IMR-90 (cell line): Measurements from ENCODE around the gene TRIO. TPM values are rescaled to one million over a fixed set of nuclear protein-coding genes. Genes with fewer than 3 reads are reported as not detected.

Source experiments
- ATAC-seq: fragments of 200-7000 bp; cut with Tn5 transposase; 2 replicates; pipeline ENCODE4 v1.9.1; 2020; ENCODE audit warnings: low read depth, mild to moderate bottlenecking, moderate library complexity
- BruUV-seq: library from RNA; stranded (reverse); fragments of 400-500 nt; replicated peaks from 2 replicates; lab custom pipeline; 2021; lab: Mats Ljungman, UMichigan
- CTCF ChIA-PET: fragments of 300-600 bp; formaldehyde crosslinking; extraction: SDS; loops from one replicate; lab custom pipeline; 2021; ENCODE audit warnings: antibody characterized with exemption; lab: Yijun Ruan, JAX
- POLR2A ChIA-PET: fragments of 300-600 bp; sonication (Branson Sonifier 250); formaldehyde crosslinking; loops from one replicate; lab custom pipeline; 2022; ENCODE audit warnings: antibody characterized with exemption; ENCODE audit not compliant: unreplicated experiment; lab: Charles Lee
- DNase-seq: peaks from one replicate; pipeline ENCODE4 v3.0.0; 2013
- H2AFZ ChIP-seq: replicated peaks from 2 replicates; pipeline ENCODE3; 2013; ENCODE audit warnings: low read length, mild to moderate bottlenecking; ENCODE audit not compliant: poor library complexity
- H2AK5ac ChIP-seq: 2 replicates; pipeline ENCODE4 v1.6.1; 2013; ENCODE audit warnings: low read depth, low read length, inconsistent platforms
- H2AK9ac ChIP-seq: replicated peaks from 2 replicates; pipeline ENCODE3; 2013; ENCODE audit warnings: mild to moderate bottlenecking, low read depth, low read length, moderate library complexity; ENCODE audit not compliant: poor library complexity
- H2BK120ac ChIP-seq: 2 replicates; pipeline ENCODE4 v1.6.1; 2013; ENCODE audit warnings: low read depth, low read length, inconsistent platforms
- H2BK15ac ChIP-seq: 3 replicates; pipeline ENCODE4 v1.6.1; 2013; ENCODE audit warnings: low read depth, low read length, inconsistent platforms
- H2BK20ac ChIP-seq: 2 replicates; pipeline ENCODE4 v1.6.1; 2013; ENCODE audit warnings: low read depth, mild to moderate bottlenecking, inconsistent platforms, low read length, moderate library complexity
- H2BK5ac ChIP-seq: 2 replicates; pipeline ENCODE4 v1.6.1; 2013; ENCODE audit warnings: mild to moderate bottlenecking, low read depth, low read length, inconsistent platforms; ENCODE audit not compliant: poor library complexity, severe bottlenecking
- H3K14ac ChIP-seq: replicated peaks from 2 replicates; pipeline ENCODE4 v1.6.1; 2013; ENCODE audit warnings: low read depth, low read length, inconsistent platforms
- H3K18ac ChIP-seq: 2 replicates; pipeline ENCODE4 v1.6.1; 2013; ENCODE audit warnings: low read depth, low read length, control low read depth
- H3K23ac ChIP-seq: 2 replicates; pipeline ENCODE4 v1.6.1; 2013; ENCODE audit warnings: low read depth, low read length, inconsistent platforms
- H3K27ac ChIP-seq: 2 replicates; pipeline ENCODE4 v1.5.1; 2013; ENCODE audit warnings: mild to moderate bottlenecking, control low read depth, low read length; ENCODE audit not compliant: insufficient read depth
- H3K27me3 ChIP-seq: 2 replicates; pipeline ENCODE4 v1.6.1; 2013; ENCODE audit warnings: low read length; ENCODE audit not compliant: control insufficient read depth, insufficient read depth
- H3K36me3 ChIP-seq: 2 replicates; pipeline ENCODE4 v1.6.1; 2013; ENCODE audit warnings: low read length, mixed read lengths; ENCODE audit not compliant: control insufficient read depth, insufficient read depth
- H3K4ac ChIP-seq: 2 replicates; pipeline ENCODE4 v1.6.1; 2013; ENCODE audit warnings: low read depth, low read length, inconsistent platforms
- H3K4me1 ChIP-seq: 2 replicates; pipeline ENCODE4 v1.6.1; 2013; ENCODE audit warnings: low read length, mixed read lengths; ENCODE audit not compliant: control insufficient read depth, insufficient read depth
- H3K4me2 ChIP-seq: 2 replicates; pipeline ENCODE4 v1.6.1; 2013; ENCODE audit warnings: low read depth, mild to moderate bottlenecking, control low read depth, low read length, moderate library complexity
- H3K4me3 ChIP-seq: 2 replicates; pipeline ENCODE4 v1.5.1; 2013; ENCODE audit warnings: low read depth, mild to moderate bottlenecking, control low read depth, low read length, moderate library complexity; ENCODE audit not compliant: insufficient read depth
- H3K56ac ChIP-seq: 2 replicates; pipeline ENCODE4 v1.6.1; 2013; ENCODE audit warnings: low read length, inconsistent platforms; ENCODE audit not compliant: insufficient read depth; ENCODE audit errors: extremely low read depth
- H3K79me1 ChIP-seq, 2 experiments: 2 replicates each; pipeline ENCODE4 v1.6.1; 2013; ENCODE audit warnings: low read length in 2 of 2, inconsistent platforms in 1 of 2, low read depth in 1 of 2
- H3K9ac ChIP-seq: 2 replicates; pipeline ENCODE4 v1.6.1; 2013; ENCODE audit warnings: low read depth, low read length, control low read depth
- H3K9me1 ChIP-seq: 2 replicates; pipeline ENCODE4 v1.6.1; 2013; ENCODE audit warnings: low read length, inconsistent platforms; ENCODE audit not compliant: insufficient read depth
- H3K9me3 ChIP-seq: 2 replicates; pipeline ENCODE4 v1.6.1; 2013; ENCODE audit warnings: low read length; ENCODE audit not compliant: control insufficient read depth, insufficient read depth
- H4K20me1 ChIP-seq: 2 replicates; pipeline ENCODE4 v1.6.1; 2013; ENCODE audit warnings: low read length, inconsistent platforms; ENCODE audit not compliant: insufficient read depth
- H4K5ac ChIP-seq: 2 replicates; pipeline ENCODE4 v1.6.1; 2013; ENCODE audit warnings: mild to moderate bottlenecking, low read depth, low read length, control low read depth
- H4K8ac ChIP-seq, 2 experiments: 2 replicates each; pipeline ENCODE4 v1.6.1; 2013; ENCODE audit warnings: low read depth in 2 of 2, low read length in 2 of 2, control low read depth in 1 of 2, inconsistent platforms in 1 of 2
- H4K91ac ChIP-seq: 2 replicates; pipeline ENCODE4 v1.6.1; 2013; ENCODE audit warnings: low read depth, low read length, inconsistent platforms; ENCODE audit not compliant: insufficient read depth
- BHLHE40 ChIP-seq: fragments of 150-350 bp; IDR thresholded peaks from 2 replicates; pipeline ENCODE4 v1.6.1; 2016; ENCODE audit warnings: mild to moderate bottlenecking, low read depth, low read length
- CHD1 ChIP-seq: IDR thresholded peaks from 2 replicates; pipeline ENCODE4 v1.6.1; 2012; ENCODE audit warnings: low read depth, low read length, improper control_type of control experiment
- FOS ChIP-seq: fragments of 150-350 bp; IDR thresholded peaks from 2 replicates; pipeline ENCODE4 v1.6.1; 2016; ENCODE audit warnings: low read depth, low read length
- MAFK ChIP-seq: IDR thresholded peaks from 2 replicates; pipeline ENCODE4 v1.6.1; 2012; ENCODE audit warnings: low read depth, low read length, improper control_type of control experiment
- MAZ ChIP-seq: IDR thresholded peaks from 2 replicates; pipeline ENCODE4 v1.6.1; 2012; ENCODE audit warnings: low read depth, mild to moderate bottlenecking, low read length, improper control_type of control experiment, moderate library complexity, borderline replicate concordance
- MXI1 ChIP-seq: IDR thresholded peaks from 2 replicates; pipeline ENCODE4 v1.6.1; 2012; ENCODE audit warnings: low read depth, mild to moderate bottlenecking, low read length, moderate library complexity, borderline replicate concordance
- POLR2A ChIP-seq: IDR thresholded peaks from 2 replicates; pipeline ENCODE4 v1.6.1; 2012; ENCODE audit warnings: mild to moderate bottlenecking, low read depth, low read length
- RAD21 ChIP-seq: IDR thresholded peaks from 2 replicates; pipeline ENCODE4 v1.6.1; 2012; ENCODE audit warnings: low read length, improper control_type of control experiment
- WGBS, 2 experiments: methylation state at CpG; one replicate each; pipeline versions ENCODE4 v1.1.5 to v1.1.7; 2013; ENCODE audit warnings: missing lambda C conversion rate in 2 of 2; ENCODE audit not compliant: insufficient read length in 1 of 2; ENCODE audit errors: extremely low coverage in 2 of 2; 5-methylcytosine and 5-hydroxymethylcytosine counted together
- dilution Hi-C: fragments of 300-500 bp; cut with HindIII; formaldehyde crosslinking; loops from one replicate; pipeline ENCODE4 v1.14.3; 2018; ENCODE audit warnings: low sequenced_read_pairs; ENCODE audit not compliant: unreplicated experiment
- in situ Hi-C: fragments of 300-500 bp; cut with MboI; formaldehyde crosslinking; loops from 3 replicates; pipeline ENCODE4 v1.14.3; 2019; ENCODE audit warnings: low sequenced_read_pairs, inconsistent platforms, mixed read lengths
- intact Hi-C: fragments of 100-400 bp; cut with micrococcal nuclease; formaldehyde crosslinking; loops from 2 replicates; pipeline ENCODE4 v1.10.0; 2022
- polyA plus RNA-seq, 3 experiments: library from polyadenylated mRNA; depleted of rRNA; stranded (reverse); fragments of >200 nt; gene quantifications; 2 replicates each; pipeline ENCODE4 v1.2.3, GENCODE V29; 2012; ENCODE audit warnings: low replicate concordance in 1 of 3
- total RNA-seq: library from RNA; depleted of rRNA; stranded (reverse); fragments of >200 nt; gene quantifications from 2 replicates; pipeline ENCODE4 v1.2.3, GENCODE V29; 2012
- TF ChIP-seq, protein P1 (sequence below): fragments of 150-350 bp; IDR thresholded peaks from 2 replicates; pipeline ENCODE4 v1.6.1; 2017; ENCODE audit warnings: mild to moderate bottlenecking, antibody characterized with exemption, low read length, low read depth

TRIO gene
- total and polyA plus RNA-seq, 2 of the 4 experiments (the other 2 are of a cell fraction), result 206 to 522 TPM

- H4K91ac ChIP-seq, result no peak overlapping the region; the same call in 1 of the 2 replicates
- H2AFZ ChIP-seq, result peak overlapping the region; percentile 52
- H4K8ac ChIP-seq, result no peak overlapping the region; a peak in 1 of 4 replicates
- H2BK15ac ChIP-seq, result 0 out of 3 replicates have a peak overlapping the region, but pooled peaks have one; percentile 24
- H3K4me3 ChIP-seq, result no peak overlapping the region
- peaks cover 7% of the 10 kb centered on the region for H3K9me1 ChIP-seq
- in situ Hi-C loops, result no loop called here
- no peak overlapping the region for H3K56ac ChIP-seq
- ATAC-seq (peak; percentile 16; the same call in 1 of the 2 replicates), DNase-seq (no peak)
- no peak overlapping the region for H3K14ac ChIP-seq
- no peak overlapping the region for H2BK5ac ChIP-seq
- ChIA-PET POLR2A (no interaction called here), CTCF (no interaction called here)
- dilution Hi-C loops, result no loop called here
- no peak overlapping the region for H3K27ac ChIP-seq
- 0 out of 2 replicates have a peak overlapping the region, but pooled peaks have one; percentile 54 for H3K23ac ChIP-seq
- H2BK120ac ChIP-seq, result peak overlapping the region; percentile 16; the same call in 1 of the 2 replicates
- WGBS, 2 experiments, result no CpG with 5 or more reads among the region's 6 CpGs
- H2AK9ac ChIP-seq, result no peak overlapping the region
- no TSS peak for BruUV-seq
- peaks cover 9% of the 10 kb centered on the region; the same call in 1 of the 2 replicates for H3K27me3 ChIP-seq
- H4K5ac ChIP-seq, result no peak overlapping the region
- H4K20me1 ChIP-seq, result no peaks in the 10 kb centered on the region; the same call in 1 of the 2 replicates
- peaks cover 0 to 17% of the 10 kb centered on the region in 2 experiments; a peak in 2 of 4 replicates for H3K79me1 ChIP-seq
- H3K9ac ChIP-seq, result no peak overlapping the region
- H3K4ac ChIP-seq, result peak overlapping the region; percentile 49
- no peak overlapping the region; the same call in 1 of the 2 replicates for H3K18ac ChIP-seq
- H3K4me2 ChIP-seq, result no peak overlapping the region
- H3K9me3 ChIP-seq, result no peaks in the 10 kb centered on the region
- H2BK20ac ChIP-seq, result peak overlapping the region; percentile 9; the same call in 1 of the 2 replicates
- H3K36me3 ChIP-seq, result no peaks in the 10 kb centered on the region
- TF ChIP-seq RAD21 (no peak), MXI1 (no peak), BHLHE40 (no peak), MAZ (no peak), MAFK (no peak), FOS (no peak), CHD1 (no peak), POLR2A (no peak)
- TF ChIP-seq, protein P1, sequence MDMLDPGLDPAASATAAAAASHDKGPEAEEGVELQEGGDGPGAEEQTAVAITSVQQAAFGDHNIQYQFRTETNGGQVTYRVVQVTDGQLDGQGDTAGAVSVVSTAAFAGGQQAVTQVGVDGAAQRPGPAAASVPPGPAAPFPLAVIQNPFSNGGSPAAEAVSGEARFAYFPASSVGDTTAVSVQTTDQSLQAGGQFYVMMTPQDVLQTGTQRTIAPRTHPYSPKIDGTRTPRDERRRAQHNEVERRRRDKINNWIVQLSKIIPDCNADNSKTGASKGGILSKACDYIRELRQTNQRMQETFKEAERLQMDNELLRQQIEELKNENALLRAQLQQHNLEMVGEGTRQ, result no peak
- H3K4me1 ChIP-seq, result peaks cover 9% of the 10 kb centered on the region
- intact Hi-C loops, result no loop called here
- H2AK5ac ChIP-seq, result no peak overlapping the region; the same call in 1 of the 2 replicates
These were observed 11.2 kb upstream of the TRIO start for GRCh38 chr5:14131855-14132503.
